GM19099 (cell line): ENCODE data around the gene LHFPL5.

Source experiments
- POLR2A ChIP-seq: IDR thresholded peaks from 3 replicates; pipeline ENCODE4 v1.6.1; 2011; ENCODE audit warnings: low read depth; ENCODE audit not compliant: insufficient read length; ENCODE audit errors: extremely low read depth

Gene LHFPL5

GRCh38 chr6:35784200-35784599, 21.0 kb upstream of the LHFPL5 start:
- no peak for TF ChIP-seq POLR2A

GRCh38 chr6:35786272-35786671, 18.9 kb upstream of the LHFPL5 start:
- no peak for TF ChIP-seq POLR2A

GRCh38 chr6:35786810-35787209, 18.3 kb upstream of the LHFPL5 start:
- no peak for TF ChIP-seq POLR2A

GRCh38 chr6:35787266-35788218, 17.6 kb upstream of the LHFPL5 start:
- no peak for TF ChIP-seq POLR2A

DNA sequence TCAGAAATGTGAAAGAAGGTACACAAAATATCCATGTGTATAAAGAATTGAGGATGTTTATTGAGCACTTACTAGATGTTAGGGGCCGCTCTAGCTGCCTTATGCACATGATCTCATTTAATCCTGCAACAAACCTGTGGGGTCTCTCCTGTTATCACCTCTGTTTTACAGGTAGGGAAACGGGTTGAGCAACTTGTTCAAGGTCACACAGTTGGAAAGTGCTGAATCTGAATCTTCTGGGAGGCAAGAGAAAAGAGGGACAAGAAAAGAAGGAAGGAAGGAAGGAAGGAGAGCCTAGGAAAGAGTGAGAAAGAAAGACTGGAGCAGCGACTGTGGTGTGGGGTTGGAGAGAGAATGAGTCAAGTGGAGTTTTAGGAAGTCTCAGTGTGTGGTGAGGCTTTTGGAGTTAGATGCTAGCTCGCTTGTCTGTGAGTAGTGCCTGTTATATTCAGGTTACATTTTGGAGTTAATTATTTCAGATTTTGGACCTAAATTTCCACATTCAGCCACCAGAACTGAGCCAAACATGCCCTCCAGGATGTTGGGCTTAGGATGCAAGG, 16.6 kb upstream of the LHFPL5 start:
- TF ChIP-seq POLR2A, result no peak

DNA sequence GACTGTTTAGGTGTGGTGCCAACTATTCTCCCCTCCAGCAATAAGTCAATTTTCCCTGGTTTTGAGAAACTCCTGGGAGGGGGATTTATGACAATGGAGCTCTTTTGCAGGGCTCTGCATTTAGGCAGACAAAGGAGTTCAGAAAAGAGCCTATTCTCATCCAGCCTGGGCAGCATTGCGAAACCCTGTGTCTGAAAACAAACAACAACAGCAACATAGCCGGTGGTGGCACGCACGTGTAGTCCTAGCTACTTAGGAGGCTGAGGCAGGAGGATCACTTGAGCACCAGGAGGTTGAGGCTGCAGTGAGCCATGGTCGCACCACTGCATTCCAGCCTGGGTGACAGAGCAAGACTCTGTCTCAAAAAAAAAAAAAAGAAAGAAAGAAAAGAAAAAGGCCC, 14.5 kb upstream of the LHFPL5 start:
- no peak for TF ChIP-seq POLR2A

GRCh38 chr6:35794536-35795452, 10.4 kb upstream of the LHFPL5 start:
- no peak for TF ChIP-seq POLR2A

- TF ChIP-seq POLR2A, result no peak
These were observed 9.6 kb upstream of the LHFPL5 start for GRCh38 chr6:35795453-35796071.

GRCh38 chr6:35796236-35796635, 8.9 kb upstream of the LHFPL5 start:
- TF ChIP-seq POLR2A, result no peak

DNA sequence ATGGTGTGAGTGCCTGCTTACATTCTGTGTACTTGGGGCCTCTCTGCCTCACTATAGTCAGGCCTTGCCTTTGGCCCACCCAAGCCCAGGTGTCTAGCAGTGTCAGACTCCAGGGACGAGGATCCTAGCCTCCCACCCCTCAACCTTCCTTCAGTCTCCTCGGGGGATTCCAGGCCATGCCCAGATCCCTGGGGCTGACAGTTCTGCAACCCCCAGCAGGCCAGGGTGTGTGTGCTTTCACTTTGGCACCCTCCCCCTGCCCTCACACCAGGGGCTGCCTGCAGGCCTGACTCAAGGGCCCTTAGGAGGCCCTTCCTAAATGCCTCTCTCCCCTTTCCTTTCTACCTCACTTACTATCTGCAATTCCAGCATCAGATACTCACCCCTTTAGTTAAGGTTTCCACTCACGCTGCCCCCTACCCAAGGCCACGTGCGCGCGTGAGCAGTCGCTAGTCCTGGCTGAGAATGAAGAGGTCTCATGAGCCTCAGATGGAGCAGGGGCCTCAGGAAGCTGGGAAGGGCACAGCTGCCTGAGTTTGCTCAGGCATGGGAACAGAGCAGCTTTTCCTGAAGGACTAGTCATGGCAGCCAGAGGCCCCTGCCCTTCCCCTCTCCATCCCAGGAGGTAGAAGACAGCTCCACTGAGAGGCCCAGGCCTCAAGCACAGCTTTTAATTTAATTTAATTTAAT, 7.2 kb upstream of the LHFPL5 start:
- TF ChIP-seq POLR2A, result no peak

DNA sequence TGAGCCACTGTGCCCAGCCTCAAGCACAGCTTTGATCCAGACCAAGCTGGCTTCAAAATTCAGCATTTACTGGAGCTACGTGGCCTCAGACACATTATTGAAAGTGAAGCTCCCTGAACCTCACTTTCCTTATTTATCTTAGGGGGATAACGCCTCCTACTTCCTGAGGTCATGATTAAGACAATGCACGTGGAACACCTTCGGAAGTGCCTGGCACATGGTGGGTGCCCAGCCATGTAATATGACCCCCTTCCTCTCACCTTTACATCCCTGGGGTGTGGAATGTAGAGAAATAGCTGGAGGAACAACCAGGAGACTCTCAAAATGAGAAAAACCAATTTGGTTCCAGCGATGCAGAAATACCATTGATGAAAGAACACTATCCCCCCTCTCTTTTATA, 6.4 kb upstream of the LHFPL5 start:
- TF ChIP-seq POLR2A, result no peak

DNA sequence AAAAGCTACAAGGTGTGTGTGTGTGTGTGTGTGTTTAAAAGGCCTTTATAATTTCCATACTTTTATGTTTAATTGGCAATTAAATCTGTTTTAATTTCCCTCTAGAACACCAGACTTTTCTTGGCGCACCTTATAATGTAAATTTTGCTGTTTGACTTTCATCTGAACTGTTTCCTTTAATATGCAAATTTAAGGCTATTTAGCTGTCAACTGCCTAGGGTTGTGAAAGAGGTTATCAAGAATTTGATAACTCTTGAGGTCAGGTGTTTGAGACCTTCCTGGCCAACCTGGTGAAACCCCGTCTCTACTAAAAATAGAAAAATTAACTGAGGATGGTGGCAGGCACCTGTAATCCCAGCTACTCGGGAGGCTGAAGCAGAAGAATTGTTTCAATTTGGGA, 4.0 kb upstream of the LHFPL5 start:
- TF ChIP-seq POLR2A, result no peak

DNA sequence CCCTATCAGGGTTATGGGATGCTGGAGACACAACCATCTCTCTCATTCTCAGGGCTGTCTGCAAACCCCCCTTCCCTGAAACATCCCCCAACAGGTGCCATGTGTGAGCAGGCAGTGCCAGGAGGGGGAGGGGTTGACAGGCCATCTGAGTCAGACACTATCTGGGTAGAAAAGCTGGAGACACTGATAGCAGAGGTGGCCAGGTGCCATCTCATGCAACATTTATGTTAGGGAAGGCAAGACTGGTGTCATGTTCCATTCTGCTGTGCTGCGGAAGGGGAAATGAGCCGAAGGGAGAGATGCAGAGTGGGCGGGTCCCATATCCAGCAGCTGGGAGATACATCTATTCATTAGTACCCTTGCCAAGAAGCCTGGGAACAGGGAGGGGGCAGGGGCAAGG, 3.5 kb downstream of the LHFPL5 start:
- TF ChIP-seq POLR2A, result no peak

GRCh38 chr6:35809809-35810208, 4.7 kb downstream of the LHFPL5 start:
- no peak for TF ChIP-seq POLR2A
